ENCODE data around the gene RLN3. TPM values are rescaled to one million over a fixed set of nuclear protein-coding genes. Genes with fewer than 3 reads are reported as not detected.

RLN3 gene
- total RNA-seq, 6 experiments from 2014 or later: not detected

GRCh38 chr19:14004619-14005348 lies 23.2 kb upstream of the RLN3 start:
- intact Hi-C loops (cut with DNase I): no loop called here
- 6% methylated on average over 13 of the region's 14 CpGs for WGBS (ENCODE audit: insufficient coverage, low coverage, low lambda C conversion rate, missing lambda C conversion rate)
- peak; percentile 84 to 88 (median 88) for DNase-seq
- peaks cover 0 to 16% (median 0%) of the 10 kb centered on the region in 4 donors for H3K4me1 ChIP-seq
- TF ChIP-seq POLR2A (IDR thresholded peaks at IDR 0.05) (no peak), CTCF (IDR thresholded peaks at IDR 0.05) (no peak)
- no peaks in the 10 kb centered on the region for H3K36me3 ChIP-seq
- ATAC-seq: peak; percentile 30 to 41 (median 37)
- H3K9me3 ChIP-seq: no peaks in the 10 kb centered on the region
- H3K27ac ChIP-seq: peak overlapping the region; percentile 97 to 99 (median 97)
- peak overlapping the region; percentile 68 to 92 (median 88) for H3K4me3 ChIP-seq
- H3K27me3 ChIP-seq: no peaks in the 10 kb centered on the region

GRCh38 chr19:14005349-14006084 lies 22.4 kb upstream of the RLN3 start:
- H3K4me3 ChIP-seq: peak overlapping the region; percentile 68 to 92 (median 88)
- TF ChIP-seq POLR2A (IDR thresholded peaks at IDR 0.05): peak; percentile 38
- no peak for TF ChIP-seq CTCF (IDR thresholded peaks at IDR 0.05)
- peaks cover 0 to 16% (median 0%) of the 10 kb centered on the region in 4 donors for H3K4me1 ChIP-seq
- H3K36me3 ChIP-seq: no peaks in the 10 kb centered on the region
- peak overlapping the region; percentile 97 to 99 (median 97) for H3K27ac ChIP-seq
- H3K27me3 ChIP-seq: no peaks in the 10 kb centered on the region
- DNase-seq (peak; percentile 97 to 98 (median 97)), ATAC-seq (peak; percentile 69 to 79 (median 75))
- intact Hi-C loops (cut with DNase I): no loop called here
- H3K9me3 ChIP-seq: no peaks in the 10 kb centered on the region
- 0% methylated on average over 5 of the region's 50 CpGs for WGBS (ENCODE audit: insufficient coverage, low coverage, low lambda C conversion rate, missing lambda C conversion rate)

GRCh38 chr19:14006085-14006765 lies 21.7 kb upstream of the RLN3 start, which contains the start of gene RFX1:
TSS of gene RFX1 (minus strand) at chr19:14006320. CDS start at chr19:13993843, 12,477 bp downstream.
- Histone ChIP-seq H3K4me3 (peak within 1 kb of the TSS; percentile 76 to 92 (median 88)), H3K9me3 (no peaks in the 10 kb centered on the region), H3K27me3 (no peaks in the 10 kb centered on the region), H3K4me1 (peaks cover 0 to 16% (median 0%) of the 10 kb centered on the region in 4 donors), H3K27ac (peak within 1 kb of the TSS; percentile 97 to 100 (median 99)), H3K36me3 (no peaks in the 10 kb centered on the region)
- TF ChIP-seq CTCF (IDR thresholded peaks at IDR 0.05) (no peak), POLR2A (IDR thresholded peaks at IDR 0.05) (no peak)
- DNase-seq: peak; percentile 99 to 100 (median 100)
- intact Hi-C loops (cut with DNase I): no loop called here
- WGBS (ENCODE audit: insufficient coverage, low coverage, low lambda C conversion rate, missing lambda C conversion rate): under 1% methylated on average over 24 of the region's 58 CpGs
- ATAC-seq: peak; percentile 77 to 88 (median 80)

GRCh38 chr19:14006766-14007562 lies 21.0 kb upstream of the RLN3 start:
- Histone ChIP-seq H3K36me3 (no peaks in the 10 kb centered on the region), H3K4me1 (peaks cover 0 to 16% (median 0%) of the 10 kb centered on the region in 4 donors), H3K4me3 (peak overlapping the region; percentile 57 to 76 (median 74)), H3K9me3 (no peaks in the 10 kb centered on the region), H3K27me3 (no peaks in the 10 kb centered on the region), H3K27ac (peak overlapping the region; percentile 97 to 100 (median 99))
- intact Hi-C loops (cut with DNase I): no loop called here
- ATAC-seq: peak; percentile 39 to 50 (median 45)
- TF ChIP-seq CTCF (IDR thresholded peaks at IDR 0.05): no peak
- peak; percentile 76 for TF ChIP-seq POLR2A (IDR thresholded peaks at IDR 0.05)
- DNase-seq: peak; percentile 87 to 90 (median 89)
- WGBS (ENCODE audit: insufficient coverage, low coverage, low lambda C conversion rate, missing lambda C conversion rate): 10% methylated on average over 17 of the region's 56 CpGs
